NOMO-1 treated with dmso at 0.1 percent for 144 hours (cell line): ENCODE data around the gene MYO1F.
"Not testable (repeated sequence)": the region's sequence is repeated elsewhere in the genome, so short reads cannot be mapped to it uniquely, and the experiment has no call there.

ENCODE experiments used
- DNase-seq: peaks from one replicate; lab custom pipeline; 2025; ENCODE audit not compliant: unreplicated experiment; lab: John Stamatoyannopoulos, UW

The MYO1F gene

GRCh38 chr19:8519388-8519787 is 57.9 kb downstream of the MYO1F start:
- no peak for DNase-seq

GRCh38 chr19:8518536-8518935 is 58.7 kb downstream of the MYO1F start:
- DNase-seq: no peak

- peak; percentile 60 for DNase-seq
These were observed 59.4 kb downstream of the MYO1F start for GRCh38 chr19:8517551-8518442.

GRCh38 chr19:8515317-8515716 is 61.9 kb downstream of the MYO1F start:
- DNase-seq: peak; percentile 89

GRCh38 chr19:8514505-8515009 is 62.7 kb downstream of the MYO1F start:
- not testable (repeated sequence) for DNase-seq

- peak; percentile 90 for DNase-seq
These were observed 63.3 kb downstream of the MYO1F start, which contains the start of gene ZNF414 for GRCh38 chr19:8513687-8514504. Gene ZNF414 (minus strand): TSS chr19:8514167. CDS start chr19:8514046, 121 bp downstream.

GRCh38 chr19:8513036-8513686 is 64.1 kb downstream of the MYO1F start:
- DNase-seq: no peak

GRCh38 chr19:8512115-8512967 is 64.9 kb downstream of the MYO1F start:
- DNase-seq: no peak

GRCh38 chr19:8511573-8512101 is 65.6 kb downstream of the MYO1F start:
- no peak for DNase-seq

GRCh38 chr19:8510589-8511115 is 66.6 kb downstream of the MYO1F start:
- DNase-seq: no peak

- DNase-seq: no peak
These were observed 70.8 kb downstream of the MYO1F start for GRCh38 chr19:8506402-8506957.

GRCh38 chr19:8505680-8506401 is 71.4 kb downstream of the MYO1F start:
- no peak for DNase-seq

- no peak for DNase-seq
These were observed 72.3 kb downstream of the MYO1F start for GRCh38 chr19:8504919-8505318.

- DNase-seq: no peak
These were observed 73.1 kb downstream of the MYO1F start for GRCh38 chr19:8504171-8504570.

GRCh38 chr19:8503510-8503909 is 73.7 kb downstream of the MYO1F start:
- no peak for DNase-seq

GRCh38 chr19:8501981-8502380 is 75.3 kb downstream of the MYO1F start:
- no peak for DNase-seq

- DNase-seq: no peak
These were observed 75.7 kb downstream of the MYO1F start for GRCh38 chr19:8501516-8501915.

- DNase-seq: peak; percentile 90
These were observed 77.1 kb downstream of the MYO1F start for GRCh38 chr19:8500158-8500557.
